ENCODE data around the gene TRPC1.

The TRPC1 gene

GRCh38 chr3:142794508-142794907 lies 70.7 kb downstream of the TRPC1 start:
- Histone ChIP-seq H2AFZ (ENCODE audit: low read depth, low read length) (no peak overlapping the region), H3K4me3 (ENCODE audit: low read length) (no peak overlapping the region), H3K9ac (ENCODE audit: low read length) (no peak overlapping the region), H3K4me2 (ENCODE audit: low read length) (no peak overlapping the region), H3K79me2 (ENCODE audit: low read length) (no peaks in the 10 kb centered on the region), H3K4me1 (ENCODE audit: low read length) (no peaks in the 10 kb centered on the region), H3K9me3 (ENCODE audit: insufficient read depth, low read length) (no peaks in the 10 kb centered on the region), H3K36me3 (replicated peaks; ENCODE audit: low read depth, low read length) (no peaks in the 10 kb centered on the region), H3K27ac (ENCODE audit: low read length) (no peak overlapping the region), H4K20me1 (ENCODE audit: insufficient read depth, low read length) (no peaks in the 10 kb centered on the region), H3K27me3 (ENCODE audit: low read depth, low read length) (no peaks in the 10 kb centered on the region)
- TF ChIP-seq EZH2phosphoT487 (IDR thresholded peaks at IDR 0.05; ENCODE audit: low read depth) (no peak), CTCF (IDR thresholded peaks at IDR 0.05; ENCODE audit: low read depth, low read length) (no peak)

GRCh38 chr3:142795332-142795731 lies 71.5 kb downstream of the TRPC1 start:
- H3K4me2 ChIP-seq (ENCODE audit: low read length), result no peak overlapping the region
- H3K9ac ChIP-seq (ENCODE audit: low read length), result no peak overlapping the region
- no peaks in the 10 kb centered on the region for H3K4me1 ChIP-seq (ENCODE audit: low read length)
- H3K9me3 ChIP-seq (ENCODE audit: insufficient read depth, low read length), result no peaks in the 10 kb centered on the region
- no peak overlapping the region for H3K4me3 ChIP-seq (ENCODE audit: low read length)
- no peaks in the 10 kb centered on the region for H3K79me2 ChIP-seq (ENCODE audit: low read length)
- H3K27me3 ChIP-seq (ENCODE audit: low read depth, low read length), result no peaks in the 10 kb centered on the region
- no peak overlapping the region for H3K27ac ChIP-seq (ENCODE audit: low read length)
- H3K36me3 ChIP-seq (replicated peaks; ENCODE audit: low read depth, low read length), result no peaks in the 10 kb centered on the region
- no peak for TF ChIP-seq CTCF (IDR thresholded peaks at IDR 0.05; ENCODE audit: low read depth, low read length)
- TF ChIP-seq EZH2phosphoT487 (IDR thresholded peaks at IDR 0.05; ENCODE audit: low read depth), result no peak
- H4K20me1 ChIP-seq (ENCODE audit: insufficient read depth, low read length), result no peaks in the 10 kb centered on the region
- no peak overlapping the region for H2AFZ ChIP-seq (ENCODE audit: low read depth, low read length)

- no peak overlapping the region for H3K4me3 ChIP-seq (ENCODE audit: low read length)
- no peak for TF ChIP-seq CTCF (IDR thresholded peaks at IDR 0.05; ENCODE audit: low read depth, low read length)
- no peak for TF ChIP-seq EZH2phosphoT487 (IDR thresholded peaks at IDR 0.05; ENCODE audit: low read depth)
Measured at GRCh38 chr3:142796823-142797222, 73.0 kb downstream of the TRPC1 start.

GRCh38 chr3:142801746-142802145 lies 77.9 kb downstream of the TRPC1 start:
- Histone ChIP-seq H4K20me1 (ENCODE audit: insufficient read depth, low read length) (no peaks in the 10 kb centered on the region), H3K36me3 (replicated peaks; ENCODE audit: low read depth, low read length) (no peaks in the 10 kb centered on the region), H3K4me1 (ENCODE audit: low read length) (no peaks in the 10 kb centered on the region), H3K27me3 (ENCODE audit: low read depth, low read length) (no peaks in the 10 kb centered on the region), H3K9ac (ENCODE audit: low read length) (no peak overlapping the region), H2AFZ (ENCODE audit: low read depth, low read length) (no peak overlapping the region), H3K4me2 (ENCODE audit: low read length) (no peak overlapping the region), H3K27ac (ENCODE audit: low read length) (no peak overlapping the region), H3K4me3 (ENCODE audit: low read length) (no peak overlapping the region), H3K9me3 (ENCODE audit: insufficient read depth, low read length) (no peaks in the 10 kb centered on the region), H3K79me2 (ENCODE audit: low read length) (no peaks in the 10 kb centered on the region)
- TF ChIP-seq CTCF (IDR thresholded peaks at IDR 0.05; ENCODE audit: low read depth, low read length) (no peak), EZH2phosphoT487 (IDR thresholded peaks at IDR 0.05; ENCODE audit: low read depth) (no peak)

More at GRCh38 chr3:142796823-142797222, 73.0 kb downstream of the TRPC1 start:
- H3K9ac ChIP-seq (ENCODE audit: low read length), result no peak overlapping the region
- H2AFZ ChIP-seq (ENCODE audit: low read depth, low read length), result no peak overlapping the region
- no peaks in the 10 kb centered on the region for H4K20me1 ChIP-seq (ENCODE audit: insufficient read depth, low read length)
- H3K4me2 ChIP-seq (ENCODE audit: low read length), result no peak overlapping the region
- H3K4me1 ChIP-seq (ENCODE audit: low read length), result no peaks in the 10 kb centered on the region
- no peaks in the 10 kb centered on the region for H3K79me2 ChIP-seq (ENCODE audit: low read length)
- no peaks in the 10 kb centered on the region for H3K27me3 ChIP-seq (ENCODE audit: low read depth, low read length)
- H3K9me3 ChIP-seq (ENCODE audit: insufficient read depth, low read length), result no peaks in the 10 kb centered on the region
- no peaks in the 10 kb centered on the region for H3K36me3 ChIP-seq (replicated peaks; ENCODE audit: low read depth, low read length)
- no peak overlapping the region for H3K27ac ChIP-seq (ENCODE audit: low read length)
